22Rv1 (cell line): ENCODE data around the gene KATNB1.
"Not testable (repeated sequence)": the region's sequence is repeated elsewhere in the genome, so short reads cannot be mapped to it uniquely, and the experiment has no call there.

ENCODE experiments used
- H3K27ac ChIP-seq: fragments of 450-650 bp; 2 replicates; pipeline ENCODE4 v1.5.1; 2017
- ZFX ChIP-seq: fragments of 450-650 bp; IDR thresholded peaks from 2 replicates; pipeline ENCODE4 v1.6.1; 2017; ENCODE audit warnings: antibody characterized with exemption, borderline replicate concordance
- TF ChIP-seq, protein P1 (sequence below): fragments of 450-650 bp; IDR thresholded peaks from 2 replicates; pipeline ENCODE4 v1.5.1; 2017; ENCODE audit warnings: mild to moderate bottlenecking

KATNB1 gene

DNA sequence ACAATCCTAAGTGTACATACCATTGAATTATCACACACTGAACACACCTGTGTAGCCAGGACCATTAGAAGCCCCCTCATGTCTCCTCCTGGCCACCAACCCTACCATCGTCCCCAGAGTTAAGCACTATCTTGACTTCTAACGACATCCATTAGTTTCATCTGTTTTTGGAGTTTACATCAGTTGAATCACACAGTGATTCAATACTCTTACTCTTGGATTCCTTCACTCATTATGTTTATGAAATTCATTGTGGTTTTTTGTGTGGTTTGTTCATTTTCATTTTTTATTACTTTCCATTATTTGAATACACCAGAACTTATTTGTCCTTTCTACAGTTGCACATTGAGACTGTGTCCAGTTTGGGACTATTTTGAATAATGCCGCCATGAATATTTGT, 27.4 kb upstream of the KATNB1 start:
- no peak for TF ChIP-seq ZFX
- TF ChIP-seq, protein P1, sequence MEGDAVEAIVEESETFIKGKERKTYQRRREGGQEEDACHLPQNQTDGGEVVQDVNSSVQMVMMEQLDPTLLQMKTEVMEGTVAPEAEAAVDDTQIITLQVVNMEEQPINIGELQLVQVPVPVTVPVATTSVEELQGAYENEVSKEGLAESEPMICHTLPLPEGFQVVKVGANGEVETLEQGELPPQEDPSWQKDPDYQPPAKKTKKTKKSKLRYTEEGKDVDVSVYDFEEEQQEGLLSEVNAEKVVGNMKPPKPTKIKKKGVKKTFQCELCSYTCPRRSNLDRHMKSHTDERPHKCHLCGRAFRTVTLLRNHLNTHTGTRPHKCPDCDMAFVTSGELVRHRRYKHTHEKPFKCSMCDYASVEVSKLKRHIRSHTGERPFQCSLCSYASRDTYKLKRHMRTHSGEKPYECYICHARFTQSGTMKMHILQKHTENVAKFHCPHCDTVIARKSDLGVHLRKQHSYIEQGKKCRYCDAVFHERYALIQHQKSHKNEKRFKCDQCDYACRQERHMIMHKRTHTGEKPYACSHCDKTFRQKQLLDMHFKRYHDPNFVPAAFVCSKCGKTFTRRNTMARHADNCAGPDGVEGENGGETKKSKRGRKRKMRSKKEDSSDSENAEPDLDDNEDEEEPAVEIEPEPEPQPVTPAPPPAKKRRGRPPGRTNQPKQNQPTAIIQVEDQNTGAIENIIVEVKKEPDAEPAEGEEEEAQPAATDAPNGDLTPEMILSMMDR = no peak
- no peak overlapping the region for H3K27ac ChIP-seq

DNA sequence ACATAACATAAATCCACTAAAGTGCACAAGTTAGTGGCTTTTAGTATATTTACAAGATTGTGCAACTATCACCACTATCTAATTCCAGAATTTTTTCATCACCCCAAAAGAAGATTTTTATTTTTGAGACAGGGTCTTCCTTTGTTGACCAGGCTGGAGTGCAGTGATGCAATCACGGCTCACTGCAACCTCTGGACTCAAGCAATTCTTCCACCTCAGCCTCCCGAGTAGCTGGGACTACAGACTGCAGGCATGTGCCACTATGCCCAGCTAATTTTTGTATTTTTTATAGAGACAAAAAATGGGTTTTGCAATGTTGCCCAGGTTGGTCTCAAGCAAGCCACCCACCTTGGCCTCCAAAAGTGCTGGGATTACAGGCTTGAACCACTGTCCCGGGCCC, 25.9 kb upstream of the KATNB1 start:
- no peak overlapping the region for H3K27ac ChIP-seq
- TF ChIP-seq, protein P1 = no peak
- TF ChIP-seq ZFX = no peak

DNA sequence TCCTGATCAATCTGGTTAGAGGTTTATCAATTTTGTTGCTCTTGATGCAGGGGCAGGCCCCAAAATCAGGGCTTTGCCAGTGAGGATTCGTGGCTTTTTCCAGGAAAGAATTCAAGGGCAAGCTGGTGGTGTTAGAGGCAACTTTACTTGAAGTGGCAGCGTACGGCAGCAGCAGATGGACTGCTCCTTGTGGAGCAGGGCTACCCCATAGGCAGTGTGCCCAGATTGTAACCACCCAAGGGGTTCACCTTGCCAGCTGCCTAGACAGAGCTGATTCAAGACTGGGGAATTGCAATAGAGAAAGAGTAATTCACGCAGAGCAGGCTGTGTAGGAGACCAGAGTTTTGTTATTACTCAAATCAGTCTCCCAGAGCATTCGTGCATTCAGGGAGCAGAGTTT, 24.2 kb upstream of the KATNB1 start:
- TF ChIP-seq, protein P1 = no peak
- TF ChIP-seq ZFX = no peak

DNA sequence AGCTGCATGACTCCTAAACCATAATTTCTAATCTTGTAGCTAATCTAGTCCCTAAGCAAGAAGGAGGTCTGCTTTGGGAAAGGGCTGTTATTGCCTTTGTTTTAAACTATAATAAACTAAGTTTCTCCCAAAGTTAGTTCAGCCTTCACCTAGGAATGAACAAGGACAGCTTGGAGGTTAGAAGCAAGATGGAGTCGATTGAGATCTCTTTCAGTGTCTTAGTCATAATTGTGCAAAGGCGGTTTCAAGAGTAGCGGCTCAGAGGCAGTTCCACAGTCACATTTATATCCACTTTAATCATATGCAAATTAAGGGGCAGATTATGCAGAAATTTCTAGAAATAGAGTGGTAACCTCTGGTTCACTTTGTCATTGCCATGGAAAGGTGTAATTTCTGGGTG, 23.6 kb upstream of the KATNB1 start:
- TF ChIP-seq ZFX = no peak
- no peak overlapping the region for H3K27ac ChIP-seq

More for the DNA sequence above, 24.2 kb upstream of the KATNB1 start:
- H3K27ac ChIP-seq = no peak overlapping the region

DNA sequence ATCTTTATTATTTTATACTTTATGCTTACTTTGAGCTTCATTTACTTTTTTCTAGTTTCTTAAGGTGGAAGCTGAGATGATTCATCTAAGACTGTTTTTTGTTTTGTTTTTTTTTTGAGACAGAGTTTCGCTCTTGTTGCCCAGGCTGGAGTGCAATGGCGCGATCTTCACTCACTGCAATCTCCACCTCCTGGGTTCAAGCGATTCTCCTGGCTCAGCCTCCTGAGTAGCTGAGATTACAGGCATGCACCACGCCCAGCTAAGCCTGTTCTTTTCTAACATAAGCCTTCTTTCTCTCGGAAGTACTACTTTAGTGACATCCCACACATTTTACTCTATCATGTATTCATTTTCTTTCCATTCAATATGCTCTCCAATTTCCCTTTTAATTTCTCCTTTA, 23.0 kb upstream of the KATNB1 start:
- not testable (repeated sequence) for H3K27ac ChIP-seq

DNA sequence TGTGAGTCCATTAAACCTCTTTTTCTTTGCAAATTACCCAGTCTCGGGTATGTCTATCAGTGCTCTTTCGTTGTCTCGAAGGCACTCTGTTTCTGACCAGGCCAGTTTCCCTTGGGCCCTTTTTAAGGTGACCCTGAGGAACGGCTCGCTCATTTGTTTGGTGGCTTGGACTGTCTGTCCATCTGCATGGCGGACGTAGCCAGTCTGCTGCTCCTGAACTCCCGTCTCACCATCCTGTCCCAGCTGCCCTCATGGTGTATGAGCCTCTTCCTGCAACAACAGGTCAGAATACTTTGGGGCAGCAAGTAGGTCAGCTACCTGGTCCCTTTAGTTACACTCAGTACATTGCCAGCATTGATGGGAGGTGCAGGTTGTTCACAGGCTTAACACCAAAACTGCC, 22.0 kb upstream of the KATNB1 start:
- TF ChIP-seq ZFX = no peak
- TF ChIP-seq, protein P1 = no peak
- no peak overlapping the region for H3K27ac ChIP-seq

DNA sequence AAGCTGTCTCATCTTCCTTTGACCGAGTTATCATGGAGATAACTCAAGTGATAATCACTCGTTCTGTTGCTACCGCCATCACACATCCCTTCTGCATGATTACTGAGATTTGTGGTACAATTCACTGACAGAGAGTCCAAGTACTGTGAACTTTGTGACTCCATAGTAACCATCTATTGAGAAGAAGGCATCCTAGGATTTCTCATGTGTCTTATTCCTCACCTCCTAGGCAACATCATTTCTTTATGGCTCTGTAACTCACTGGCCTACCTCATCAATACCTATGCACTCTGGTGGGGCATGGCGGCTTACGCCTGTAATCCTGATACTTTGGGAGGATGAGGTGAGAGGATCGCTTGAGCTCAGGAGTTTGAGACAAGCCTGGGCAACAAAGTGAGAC, 21.5 kb upstream of the KATNB1 start:
- TF ChIP-seq, protein P1 = no peak
- no peak for TF ChIP-seq ZFX

DNA sequence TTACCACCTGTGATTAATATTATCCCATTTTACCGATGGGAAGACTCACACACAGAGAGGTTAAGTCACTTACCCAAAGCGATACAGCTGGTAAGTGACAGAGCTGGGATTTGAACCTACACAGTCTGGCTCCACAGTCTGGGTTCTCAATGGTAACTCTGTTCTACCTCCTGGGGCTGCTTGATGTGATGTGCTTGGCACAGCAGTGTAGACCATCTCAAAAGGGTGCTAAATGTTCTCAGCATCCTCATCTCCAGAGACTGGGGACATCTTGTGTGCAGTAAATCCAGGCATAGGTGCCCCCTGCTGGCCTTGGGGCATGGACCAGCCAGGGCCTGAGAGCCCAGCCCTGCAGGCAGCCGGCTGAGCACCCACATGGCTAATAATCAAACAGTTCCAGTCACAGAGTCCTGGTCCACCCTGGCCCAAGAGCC, 15.4 kb upstream of the KATNB1 start:
- TF ChIP-seq ZFX = no peak
- TF ChIP-seq, protein P1 = peak; percentile 71
- no peak overlapping the region for H3K27ac ChIP-seq

More for the DNA sequence above, 21.5 kb upstream of the KATNB1 start:
- no peak overlapping the region for H3K27ac ChIP-seq
